ENCODE data around the gene RAPGEF2.
"Not testable (repeated sequence)": the region's sequence is repeated elsewhere in the genome, so short reads cannot be mapped to it uniquely, and the experiment has no call there.

The RAPGEF2 gene

GRCh38 chr4:159248384-159249178 lies 145.7 kb downstream of the RAPGEF2 start:
- no peak for DNase-seq

- no peak for DNase-seq
These were observed 148.0 kb downstream of the RAPGEF2 start for GRCh38 chr4:159250751-159251325.

- DNase-seq = not testable (repeated sequence)
These were observed 148.7 kb downstream of the RAPGEF2 start for GRCh38 chr4:159251580-159251979.

- DNase-seq = no peak
These were observed 149.6 kb downstream of the RAPGEF2 start for GRCh38 chr4:159252491-159252890.

GRCh38 chr4:159256037-159256436 lies 153.2 kb downstream of the RAPGEF2 start:
- no peak for DNase-seq

- no peak for DNase-seq
These were observed 156.1 kb downstream of the RAPGEF2 start for GRCh38 chr4:159258889-159259560.

GRCh38 chr4:159264057-159264456 lies 161.2 kb downstream of the RAPGEF2 start:
- no peak for DNase-seq

GRCh38 chr4:159266981-159267868 lies 164.3 kb downstream of the RAPGEF2 start:
- no peak for DNase-seq

- DNase-seq = no peak
These were observed 165.0 kb downstream of the RAPGEF2 start for GRCh38 chr4:159267869-159268285.

- DNase-seq = no peak
These were observed 165.7 kb downstream of the RAPGEF2 start for GRCh38 chr4:159268607-159269006.

- no peak for DNase-seq
These were observed 166.2 kb downstream of the RAPGEF2 start for GRCh38 chr4:159269116-159269515.

GRCh38 chr4:159269956-159270355 lies 167.1 kb downstream of the RAPGEF2 start:
- no peak for DNase-seq

- no peak for DNase-seq
These were observed 169.0 kb downstream of the RAPGEF2 start for GRCh38 chr4:159271856-159272255.

- no peak for DNase-seq
These were observed 169.6 kb downstream of the RAPGEF2 start for GRCh38 chr4:159272273-159273140.

GRCh38 chr4:159273141-159273438 lies 170.2 kb downstream of the RAPGEF2 start:
- DNase-seq = no peak

- no peak for DNase-seq
These were observed 171.0 kb downstream of the RAPGEF2 start for GRCh38 chr4:159273841-159274240.

- DNase-seq = no peak
These were observed 175.5 kb downstream of the RAPGEF2 start for GRCh38 chr4:159278399-159278798.

- DNase-seq = no peak
These were observed 176.2 kb downstream of the RAPGEF2 start for GRCh38 chr4:159279084-159279483.

GRCh38 chr4:159280442-159281172 lies 177.7 kb downstream of the RAPGEF2 start:
- DNase-seq = no peak

GRCh38 chr4:159281771-159282170 lies 178.9 kb downstream of the RAPGEF2 start:
- DNase-seq = no peak

- no peak for DNase-seq
These were observed 179.4 kb downstream of the RAPGEF2 start for GRCh38 chr4:159282329-159282728.

Data from stimulated activated CD4-positive, alpha-beta T cell treated with anti-CD3 and anti-CD28 coated beads, Interleukin-2, amount 100 ng/mL, for 48 hours (primary cell).